GM13976 (cell line): ENCODE data around the gene TRIM45.
"Not testable (repeated sequence)": the region's sequence is repeated elsewhere in the genome, so short reads cannot be mapped to it uniquely, and the experiment has no call there.

ENCODE experiments used
- DNase-seq: peaks from one replicate; pipeline ENCODE4 v3.0.0; 2012; ENCODE audit warnings: low spot score
- in situ Hi-C: fragments of 300-500 bp; cut with MboI; formaldehyde crosslinking; loops from one replicate; pipeline ENCODE4 v1.12.0; 2022; ENCODE audit warnings: low sequenced_read_pairs, mixed read lengths, inconsistent platforms; ENCODE audit not compliant: unreplicated experiment
- TF ChIP-seq, protein P1 (sequence below): IDR thresholded peaks from 2 replicates; pipeline ENCODE4 v1.5.1; 2012; ENCODE audit warnings: borderline replicate concordance, mild to moderate bottlenecking; ENCODE audit not compliant: insufficient read depth; ENCODE audit errors: extremely low read depth, missing control alignments, control extremely low read depth

The TRIM45 gene

DNA sequence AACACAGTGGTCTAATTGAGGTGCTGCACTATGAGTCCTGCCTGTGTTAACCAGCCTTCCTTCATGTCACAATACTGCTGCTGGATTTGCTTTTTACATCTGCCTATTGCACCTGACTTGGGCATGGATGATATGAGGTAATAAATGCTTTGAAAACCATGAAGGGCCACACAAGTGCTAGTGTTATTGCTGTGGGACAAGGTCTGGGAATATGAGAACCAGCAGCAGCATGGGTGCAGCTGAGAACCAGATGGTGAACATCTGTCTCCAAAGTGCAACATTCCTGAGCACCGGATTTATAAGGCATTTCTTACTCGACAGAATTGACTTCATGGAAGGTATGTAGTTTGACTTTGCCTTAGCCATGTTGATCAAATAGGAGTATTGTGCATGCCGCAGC, 16.6 kb downstream of the TRIM45 start:
- in situ Hi-C loops, result no loop called here
- TF ChIP-seq, protein P1, sequence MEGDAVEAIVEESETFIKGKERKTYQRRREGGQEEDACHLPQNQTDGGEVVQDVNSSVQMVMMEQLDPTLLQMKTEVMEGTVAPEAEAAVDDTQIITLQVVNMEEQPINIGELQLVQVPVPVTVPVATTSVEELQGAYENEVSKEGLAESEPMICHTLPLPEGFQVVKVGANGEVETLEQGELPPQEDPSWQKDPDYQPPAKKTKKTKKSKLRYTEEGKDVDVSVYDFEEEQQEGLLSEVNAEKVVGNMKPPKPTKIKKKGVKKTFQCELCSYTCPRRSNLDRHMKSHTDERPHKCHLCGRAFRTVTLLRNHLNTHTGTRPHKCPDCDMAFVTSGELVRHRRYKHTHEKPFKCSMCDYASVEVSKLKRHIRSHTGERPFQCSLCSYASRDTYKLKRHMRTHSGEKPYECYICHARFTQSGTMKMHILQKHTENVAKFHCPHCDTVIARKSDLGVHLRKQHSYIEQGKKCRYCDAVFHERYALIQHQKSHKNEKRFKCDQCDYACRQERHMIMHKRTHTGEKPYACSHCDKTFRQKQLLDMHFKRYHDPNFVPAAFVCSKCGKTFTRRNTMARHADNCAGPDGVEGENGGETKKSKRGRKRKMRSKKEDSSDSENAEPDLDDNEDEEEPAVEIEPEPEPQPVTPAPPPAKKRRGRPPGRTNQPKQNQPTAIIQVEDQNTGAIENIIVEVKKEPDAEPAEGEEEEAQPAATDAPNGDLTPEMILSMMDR, result no peak
- DNase-seq, result no peak

DNA sequence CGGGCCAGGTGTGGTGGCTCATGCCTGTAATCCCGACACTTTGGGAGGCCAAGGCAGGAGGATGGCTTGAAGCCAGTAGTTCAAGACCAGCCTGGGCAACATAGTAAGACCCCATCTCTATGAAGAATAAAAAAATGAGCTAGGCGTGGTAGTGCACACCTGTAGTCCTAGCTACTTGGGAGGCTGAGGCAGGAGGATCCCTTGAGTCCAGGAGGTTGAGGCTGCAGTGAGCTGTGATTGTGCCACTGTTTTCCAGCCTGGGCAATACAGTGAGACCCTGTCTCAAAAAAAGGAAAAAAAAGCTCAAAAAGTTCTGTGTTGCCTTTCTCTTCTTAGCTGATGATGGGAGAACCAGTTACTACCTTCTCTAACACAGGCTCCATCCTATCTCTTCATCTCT, 19.7 kb downstream of the TRIM45 start:
- in situ Hi-C loops, DNase-seq: not testable (repeated sequence)

DNA sequence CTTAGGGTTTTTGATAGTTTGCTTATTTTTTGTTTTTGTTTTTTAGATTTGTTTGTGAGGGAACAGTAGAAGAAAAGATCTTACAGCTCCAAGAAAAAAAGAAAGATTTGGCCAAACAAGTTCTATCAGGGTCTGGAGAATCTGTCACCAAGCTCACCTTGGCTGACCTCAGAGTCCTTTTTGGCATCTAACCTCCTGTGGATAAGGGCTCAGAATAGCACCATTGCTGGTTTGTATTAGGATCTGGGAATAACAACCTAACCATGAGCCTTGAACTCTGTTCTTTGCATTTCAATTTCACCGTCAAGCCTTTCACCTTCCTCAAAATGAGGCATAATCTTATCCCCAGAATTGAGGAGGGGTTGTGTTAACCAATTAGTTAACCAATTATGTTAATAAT, 20.2 kb downstream of the TRIM45 start:
- in situ Hi-C loops, result no loop called here
- no peak for DNase-seq
- TF ChIP-seq, protein P1, result no peak

DNA sequence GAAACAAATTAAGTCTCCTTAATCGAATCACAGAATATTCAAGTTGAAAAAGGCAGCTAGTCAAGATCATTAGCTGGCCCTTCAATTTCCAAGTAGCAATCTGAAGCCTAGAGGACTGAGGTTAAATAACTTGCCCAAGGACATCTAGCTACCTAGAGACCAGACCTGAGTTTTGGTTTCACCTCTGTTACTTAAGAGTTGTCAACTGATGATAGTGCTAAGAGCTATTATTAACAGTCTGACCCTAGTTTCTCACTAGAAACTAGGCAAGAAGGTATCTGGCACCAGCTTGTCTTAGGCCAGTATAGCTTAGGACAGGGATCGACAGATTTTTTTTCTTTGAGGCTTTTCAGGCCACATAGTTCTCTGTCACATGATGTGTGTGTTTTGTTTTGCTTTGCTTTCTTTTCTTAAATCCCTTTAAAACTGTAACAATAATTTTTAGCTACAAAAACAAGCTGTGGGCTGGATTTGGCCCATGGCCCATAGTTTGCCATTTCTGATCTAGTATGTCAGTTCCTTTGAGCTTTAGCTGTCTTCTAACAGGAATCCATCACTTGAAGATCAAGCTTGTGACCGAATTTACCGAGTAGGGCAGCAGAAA, 23.2 kb downstream of the TRIM45 start:
- DNase-seq, result no peak
- in situ Hi-C loops, result no loop called here
- TF ChIP-seq, protein P1, result no peak

DNA sequence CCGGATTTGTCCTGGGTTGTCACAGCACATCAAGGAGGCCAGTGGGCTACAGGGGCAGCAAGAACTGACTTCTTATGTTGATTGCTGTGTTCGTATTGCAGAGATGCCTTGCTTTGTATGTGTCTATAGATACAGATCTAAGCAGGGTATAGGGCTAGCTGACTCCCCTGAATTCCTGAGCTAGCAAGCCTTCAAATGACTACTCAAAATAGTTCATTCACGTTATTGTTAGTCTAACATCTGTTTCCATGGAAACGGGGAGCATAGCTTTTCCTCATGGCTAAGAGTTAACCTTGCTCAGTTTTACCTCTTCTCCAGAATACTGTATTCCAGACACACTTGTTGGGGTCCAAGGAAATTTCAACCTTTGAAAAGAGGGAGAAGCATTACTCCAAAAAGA, 24.1 kb downstream of the TRIM45 start:
- TF ChIP-seq, protein P1, result no peak
- DNase-seq, result no peak
- in situ Hi-C loops, result no loop called here

DNA sequence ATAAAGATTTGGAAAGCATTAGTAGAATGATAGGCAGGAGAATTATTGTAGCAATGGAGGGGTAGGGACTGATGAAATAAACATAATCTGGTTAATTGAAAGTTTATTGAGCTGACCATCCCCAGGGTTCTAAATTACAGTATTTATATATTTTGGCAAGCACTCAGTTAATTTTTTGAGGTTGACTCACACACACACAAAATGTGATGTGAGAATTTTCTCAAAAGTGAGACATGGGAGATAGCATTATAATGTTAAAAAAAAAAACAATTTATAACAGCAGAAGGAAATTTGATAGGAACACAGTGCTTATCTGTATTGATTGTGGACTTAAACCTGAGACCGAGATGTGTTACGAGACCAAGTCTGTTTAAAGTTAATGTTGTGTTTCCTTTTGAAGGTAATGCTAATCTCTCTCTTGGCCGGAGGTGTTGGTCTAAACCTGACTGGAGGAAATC, 24.6 kb downstream of the TRIM45 start:
- DNase-seq, result no peak
- in situ Hi-C loops, result no loop called here
- TF ChIP-seq, protein P1, result no peak

DNA sequence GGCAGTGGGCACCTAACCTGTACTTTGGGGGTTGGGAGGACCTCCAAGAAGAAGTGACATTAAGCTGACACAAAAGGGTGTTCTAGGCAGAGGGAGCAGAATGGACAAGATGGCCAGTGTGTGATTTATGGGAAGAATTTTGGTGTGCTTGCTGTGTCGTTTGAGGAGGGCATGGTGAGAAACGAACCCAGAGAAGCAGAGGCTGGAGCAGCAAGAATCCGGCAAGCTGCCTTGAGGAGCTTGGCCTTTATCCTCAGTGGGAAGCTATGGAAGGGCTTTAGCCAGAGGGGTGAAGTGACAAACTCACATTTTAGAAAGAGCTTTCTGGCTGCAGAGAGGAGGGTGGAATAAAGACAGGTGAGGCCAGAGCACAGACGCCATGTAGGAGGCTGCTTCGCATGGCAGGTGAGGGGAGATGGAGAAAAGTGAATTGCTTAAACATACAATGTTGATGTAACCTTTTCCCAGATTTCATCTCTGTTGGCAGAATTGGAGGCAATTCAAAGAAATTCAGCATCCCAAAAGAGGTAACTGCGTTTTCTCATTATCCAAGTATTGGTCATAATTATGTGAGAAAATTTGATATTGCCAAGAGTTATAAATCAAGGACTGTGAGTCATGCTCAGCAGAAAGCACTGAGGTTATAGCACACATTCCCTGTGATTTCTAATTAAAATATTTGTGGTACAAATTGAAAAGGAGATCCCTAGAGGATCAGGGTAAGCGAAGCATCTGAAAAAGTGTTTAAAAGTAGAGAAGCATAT, 26.5 kb downstream of the TRIM45 start:
- DNase-seq, result no peak
- TF ChIP-seq, protein P1, result no peak
- in situ Hi-C loops, result no loop called here
